A673 (cell line): ENCODE data around the gene IRGC. TPM values are rescaled to one million over a fixed set of nuclear protein-coding genes. Genes with fewer than 3 reads are reported as not detected.
A peak's percentile ranks its signal among the peaks of the same experiment; 100 is the strongest.

Experiments
- BruUV-seq: library from RNA; stranded (reverse); fragments of 400-500 nt; replicated peaks from 2 replicates; lab custom pipeline; 2021; lab: Mats Ljungman, UMichigan
- CTCF ChIA-PET: fragments of 300-600 bp; sonication (Branson Sonifier 250); formaldehyde crosslinking; loops from one replicate; lab custom pipeline; 2022; ENCODE audit warnings: antibody characterized with exemption; lab: Charles Lee
- POLR2A ChIA-PET: fragments of 300-600 bp; sonication (Branson Sonifier 250); formaldehyde crosslinking; loops from one replicate; lab custom pipeline; 2022; ENCODE audit warnings: antibody characterized with exemption; ENCODE audit not compliant: low non-redundant PET; lab: Charles Lee
- DNase-seq: peaks from one replicate; pipeline ENCODE4 v3.0.0-alpha.2; 2015; ENCODE audit warnings: low spot score
- H3K27ac ChIP-seq: fragments of 200-600 bp; sonication (generic); 2 replicates; pipeline ENCODE4 v1.5.1; 2016; ENCODE audit warnings: mixed run types, low read depth, mild to moderate bottlenecking, mixed read lengths, antibody characterized with exemption, low read length; ENCODE audit not compliant: poor library complexity, severe bottlenecking
- H3K27me3 ChIP-seq: fragments of 200-600 bp; sonication (generic); replicated peaks from 2 replicates; pipeline ENCODE4 v1.6.1; 2017; ENCODE audit warnings: mixed run types, low read depth, mild to moderate bottlenecking, mixed read lengths, antibody characterized with exemption, low read length; ENCODE audit not compliant: insufficient read depth, poor library complexity
- H3K36me3 ChIP-seq: fragments of 200-600 bp; sonication (generic); 2 replicates; pipeline ENCODE4 v1.6.1; 2016; ENCODE audit warnings: mixed run types, mild to moderate bottlenecking, mixed read lengths, antibody characterized with exemption, low read length; ENCODE audit not compliant: insufficient read depth, poor library complexity, severe bottlenecking
- H3K4me1 ChIP-seq: fragments of 200-600 bp; sonication (generic); 2 replicates; pipeline ENCODE4 v1.6.1; 2017; ENCODE audit warnings: mixed run types, mild to moderate bottlenecking, mixed read lengths, antibody characterized with exemption, low read length; ENCODE audit not compliant: insufficient read depth, poor library complexity, severe bottlenecking
- H3K4me3 ChIP-seq: fragments of 200-600 bp; sonication (generic); 2 replicates; pipeline ENCODE4 v1.5.1; 2016; ENCODE audit warnings: low read depth, mixed run types, mild to moderate bottlenecking, mixed read lengths, low read length; ENCODE audit not compliant: poor library complexity, severe bottlenecking
- H3K9me3 ChIP-seq: fragments of 200-600 bp; sonication (generic); 2 replicates; pipeline ENCODE4 v1.6.1; 2016; ENCODE audit warnings: mixed run types, low read depth, mild to moderate bottlenecking, mixed read lengths, antibody characterized with exemption, low read length; ENCODE audit not compliant: poor library complexity, severe bottlenecking
- EZH2 ChIP-seq: fragments of 200-600 bp; sonication (generic); IDR thresholded peaks from 2 replicates; pipeline ENCODE4 v1.6.1; 2017; ENCODE audit warnings: borderline replicate concordance, low read depth, mild to moderate bottlenecking, mixed read lengths, antibody characterized with exemption, low read length; ENCODE audit not compliant: poor library complexity, severe bottlenecking
- intact Hi-C: fragments of 100-400 bp; cut with micrococcal nuclease; formaldehyde crosslinking; loops from one replicate; pipeline ENCODE4 v1.10.0; 2022; ENCODE audit not compliant: unreplicated experiment
- total RNA-seq: library from RNA; stranded (reverse); gene quantifications from 2 replicates; pipeline ENCODE4 v1.2.3, GENCODE V29; 2021
- TF ChIP-seq, protein P1 (sequence below): fragments of 300-800, 200-600 bp; sonication (generic); conservative IDR thresholded peaks from 2 replicates; pipeline ENCODE4 v1.5.1; 2017; ENCODE audit warnings: low read depth, mild to moderate bottlenecking, antibody characterized with exemption, low read length, moderate library complexity, mixed read lengths

The IRGC gene
- total RNA-seq, 1 experiment from 2014 or later: not detected

DNA sequence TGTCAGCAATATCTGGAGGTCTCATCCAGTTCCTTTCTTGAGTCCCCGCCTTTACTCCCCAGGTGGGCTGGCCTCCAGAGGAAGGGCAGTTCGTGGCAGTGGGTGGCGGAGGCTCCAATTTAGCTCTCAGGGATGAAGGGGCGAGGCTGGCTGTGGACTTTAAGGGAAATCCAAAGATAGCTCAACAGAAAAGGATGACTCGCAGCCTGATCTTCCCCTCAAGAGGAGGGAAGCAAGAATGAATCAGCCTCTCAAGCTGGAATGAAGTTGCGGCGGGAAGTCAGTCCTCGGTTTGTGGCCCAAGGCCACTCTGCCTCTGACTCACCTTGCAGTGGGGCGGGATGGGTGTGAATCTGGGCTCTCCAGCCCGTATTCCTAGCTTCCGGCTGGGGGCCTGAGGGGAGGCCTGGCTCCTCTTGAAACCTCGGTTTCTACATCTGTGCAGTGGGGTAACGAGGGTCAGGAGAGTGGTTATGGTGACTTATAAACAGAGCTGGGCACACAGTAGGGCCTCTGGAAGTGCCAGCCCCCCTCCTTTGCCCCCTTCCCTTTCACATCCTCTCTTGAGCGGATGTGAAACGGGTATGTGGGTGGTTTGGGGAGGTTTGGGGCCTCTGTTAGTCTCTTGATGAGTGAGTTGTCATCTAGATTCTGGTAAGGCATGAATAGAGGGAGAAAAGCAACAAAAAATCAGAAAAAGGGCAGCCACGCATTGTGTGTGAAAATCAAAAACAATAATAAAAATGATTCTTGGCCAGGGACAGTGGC is 49.4 kb downstream of the IRGC start:
- intact Hi-C loops: no loop called here
- no peak overlapping the region for H3K4me3 ChIP-seq
- H3K36me3 ChIP-seq: no peaks in the 10 kb centered on the region
- ChIA-PET POLR2A (no interaction called here), CTCF (interaction anchor here (0.7 to 1.6 kb wide), 2 partner anchors 7 to 139 kb away, joined by 3 to 9 read pairs; no protein-coding TSS in a partner anchor)
- TF ChIP-seq, protein P1, sequence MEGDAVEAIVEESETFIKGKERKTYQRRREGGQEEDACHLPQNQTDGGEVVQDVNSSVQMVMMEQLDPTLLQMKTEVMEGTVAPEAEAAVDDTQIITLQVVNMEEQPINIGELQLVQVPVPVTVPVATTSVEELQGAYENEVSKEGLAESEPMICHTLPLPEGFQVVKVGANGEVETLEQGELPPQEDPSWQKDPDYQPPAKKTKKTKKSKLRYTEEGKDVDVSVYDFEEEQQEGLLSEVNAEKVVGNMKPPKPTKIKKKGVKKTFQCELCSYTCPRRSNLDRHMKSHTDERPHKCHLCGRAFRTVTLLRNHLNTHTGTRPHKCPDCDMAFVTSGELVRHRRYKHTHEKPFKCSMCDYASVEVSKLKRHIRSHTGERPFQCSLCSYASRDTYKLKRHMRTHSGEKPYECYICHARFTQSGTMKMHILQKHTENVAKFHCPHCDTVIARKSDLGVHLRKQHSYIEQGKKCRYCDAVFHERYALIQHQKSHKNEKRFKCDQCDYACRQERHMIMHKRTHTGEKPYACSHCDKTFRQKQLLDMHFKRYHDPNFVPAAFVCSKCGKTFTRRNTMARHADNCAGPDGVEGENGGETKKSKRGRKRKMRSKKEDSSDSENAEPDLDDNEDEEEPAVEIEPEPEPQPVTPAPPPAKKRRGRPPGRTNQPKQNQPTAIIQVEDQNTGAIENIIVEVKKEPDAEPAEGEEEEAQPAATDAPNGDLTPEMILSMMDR: no peak
- no peak for TF ChIP-seq EZH2
- no TSS peak for BruUV-seq
- no peaks in the 10 kb centered on the region for H3K9me3 ChIP-seq
- H3K27me3 ChIP-seq: no peaks in the 10 kb centered on the region
- peaks cover 4% of the 10 kb centered on the region for H3K4me1 ChIP-seq
- H3K27ac ChIP-seq: no peak overlapping the region
- DNase-seq: peak; percentile 22

DNA sequence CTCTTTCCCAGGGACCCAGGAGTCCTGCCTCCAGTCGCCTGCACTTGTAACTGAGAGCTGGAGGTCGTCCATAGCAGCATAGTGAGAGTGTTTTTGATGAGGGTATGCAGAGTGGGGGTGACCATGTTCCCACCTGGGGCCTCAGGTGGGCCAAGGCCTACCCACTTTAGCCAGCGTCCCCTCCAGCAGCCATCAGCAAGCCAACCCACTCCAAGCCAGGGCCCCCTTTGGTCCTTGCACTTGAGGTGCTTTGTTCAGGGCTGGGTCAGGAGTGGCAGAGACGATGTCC is 50.8 kb downstream of the IRGC start:
- POLR2A ChIA-PET: interaction anchor here (0.6 kb wide), 1 partner anchor 26 kb away, joined by 3 read pairs; no protein-coding TSS in a partner anchor
- no peaks in the 10 kb centered on the region for H3K36me3 ChIP-seq
- no peak overlapping the region for H3K4me3 ChIP-seq
- TF ChIP-seq, protein P1: peak; percentile 38
- no peak for TF ChIP-seq EZH2
- no TSS peak for BruUV-seq
- H3K27me3 ChIP-seq: no peaks in the 10 kb centered on the region
- H3K27ac ChIP-seq: no peak overlapping the region
- CTCF ChIA-PET: interaction anchor here (0.5 to 1.6 kb wide), 4 partner anchors 9 to 122 kb away, joined by 3 to 9 read pairs (median 6); no protein-coding TSS in a partner anchor
- no peaks in the 10 kb centered on the region for H3K9me3 ChIP-seq
- H3K4me1 ChIP-seq: peaks cover 4% of the 10 kb centered on the region
- DNase-seq: no peak
- intact Hi-C loops: no loop called here

DNA sequence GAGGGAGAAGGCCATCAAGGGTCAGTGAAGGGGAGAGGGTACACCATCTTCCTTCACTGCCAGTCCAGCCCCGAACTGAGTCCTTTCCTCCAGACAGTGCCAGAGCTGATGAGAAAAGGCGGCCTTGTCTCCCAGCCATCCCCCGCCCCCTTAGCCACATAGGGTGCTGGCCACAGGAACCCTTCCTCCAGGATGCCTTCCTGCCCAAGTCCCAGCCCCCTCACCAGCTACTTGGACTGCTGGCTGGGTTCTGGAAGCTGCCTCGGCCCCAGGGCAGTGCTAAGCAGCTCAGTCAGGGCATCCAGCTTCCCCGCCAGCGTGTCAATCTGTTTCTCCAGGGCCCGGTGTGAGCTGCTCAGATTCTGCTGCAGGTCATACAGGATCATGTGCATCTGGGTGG is 51.4 kb downstream of the IRGC start:
- Histone ChIP-seq H3K4me3 (no peak overlapping the region), H3K27me3 (no peaks in the 10 kb centered on the region), H3K27ac (no peak overlapping the region), H3K36me3 (no peaks in the 10 kb centered on the region), H3K9me3 (no peaks in the 10 kb centered on the region), H3K4me1 (peaks cover 4% of the 10 kb centered on the region)
- ChIA-PET CTCF (no interaction called here), POLR2A (interaction anchor here (0.6 kb wide), 1 partner anchor 27 kb away, joined by 3 read pairs; no protein-coding TSS in a partner anchor)
- BruUV-seq: no TSS peak
- no peak for DNase-seq
- no peak for TF ChIP-seq EZH2
- TF ChIP-seq, protein P1: no peak
- intact Hi-C loops: no loop called here
